Upper lobe of left lung (tissue), 6 donors: ENCODE data around the gene SNURF. TPM values are rescaled to one million over a fixed set of nuclear protein-coding genes. Genes with fewer than 3 reads are reported as not detected.
A peak's percentile ranks its signal among the peaks of the same experiment; 100 is the strongest.

Source experiments
- ATAC-seq, 2 donors: fragments of 200-7000 bp; cut with Tn5 transposase; one replicate each; pipeline ENCODE4 v1.9.1; 2022; ENCODE audit warnings: mild to moderate bottlenecking in 2 of 2, moderate library complexity in 2 of 2; ENCODE audit not compliant: low FRiP score in 2 of 2
- DNase-seq, 2 donors: peaks; one replicate each; pipeline ENCODE4 v3.0.0-alpha.2; 2019 to 2020
- H3K27ac ChIP-seq, 4 donors: fragments of 200-600 bp; sonication (generic); one replicate each; pipeline ENCODE4 v1.5.1; 2016 to 2019
- H3K27me3 ChIP-seq, 4 donors: fragments of 200-600 bp; sonication (generic); one replicate each; pipeline ENCODE4 v1.5.1; 2017 to 2019
- H3K36me3 ChIP-seq, 4 donors: fragments of 200-600 bp; sonication (generic); one replicate each; pipeline ENCODE4 v1.5.1; 2016 to 2019
- H3K4me1 ChIP-seq, 4 donors: fragments of 200-600 bp; sonication (generic); one replicate each; pipeline ENCODE4 v1.5.1; 2018 to 2019
- H3K4me3 ChIP-seq, 4 donors: fragments of 200-600 bp; sonication (generic); one replicate each; pipeline ENCODE4 v1.5.1; 2017 to 2019; ENCODE audit warnings: mild to moderate bottlenecking in 2 of 4, moderate library complexity in 1 of 4
- H3K9me3 ChIP-seq, 4 donors: fragments of 200-600 bp; sonication (generic); one replicate each; pipeline ENCODE4 v1.5.1; 2018 to 2019
- CTCF ChIP-seq, 6 experiments: fragments of 450-650 bp in 4 of 6; fragments of 200-600 bp in 2 of 6; sonication (generic) in 2 of 6; IDR thresholded peaks; one replicate each; pipeline ENCODE4 v1.5.1; 2016 to 2019; ENCODE audit warnings: antibody characterized with exemption in 6 of 6
- EP300 ChIP-seq, 4 donors: sonication (generic); formaldehyde crosslinking; IDR thresholded peaks; one replicate each; pipeline ENCODE4 v1.5.1; 2017; ENCODE audit warnings: antibody characterized with exemption in 4 of 4, control low read depth in 2 of 4
- POLR2A ChIP-seq, 4 donors: fragments of 450-650 bp; IDR thresholded peaks; one replicate each; pipeline ENCODE4 v1.5.1; 2016 to 2017; ENCODE audit warnings: antibody characterized with exemption in 4 of 4, mild to moderate bottlenecking in 2 of 4
- POLR2AphosphoS5 ChIP-seq, 2 donors: sonication (generic); formaldehyde crosslinking; IDR thresholded peaks; one replicate each; pipeline ENCODE4 v1.5.1; 2017; ENCODE audit warnings: antibody characterized with exemption in 2 of 2
- WGBS, 2 donors: methylation state at CpG; one replicate each; pipeline ENCODE4 v1.1.5; 2017 to 2018; 5-methylcytosine and 5-hydroxymethylcytosine counted together
- total RNA-seq, 6 donors: library from RNA; depleted of rRNA in 4 of 6; stranded (reverse); fragments of >200 nt in 4 of 6; gene quantifications; one replicate each; pipeline versions ENCODE4 v1.1.0 to v1.2.1, GENCODE V29; 2016 to 2021
- donor health status: DM: no; HTN: no; CAD: no; lungs with moderate emphysema.
- donor health status: DM: no; HTN: yes; CAD: no; lungs with severe emphysema.

SNURF gene
- total RNA-seq, 6 donors from 2014 or later = 1.2 to 14.7 (median 7.9) TPM

GRCh38 chr15:24956111-24956838, 1.5 kb downstream of the SNURF start:
- DNase-seq (peak; percentile 80 to 89), ATAC-seq (peak; percentile 87 to 88)
- H3K4me1 ChIP-seq = peaks cover 0 to 2% (median 0%) of the 10 kb centered on the region in 4 donors
- H3K36me3 ChIP-seq = no peaks in the 10 kb centered on the region
- H3K27me3 ChIP-seq = no peaks in the 10 kb centered on the region
- WGBS, 2 donors = 30 to 47% methylated on average over 14 to 25 of the region's 28 CpGs
- H3K4me3 ChIP-seq = peak overlapping the region; percentile 60 to 78 (median 64)
- TF ChIP-seq POLR2A (IDR thresholded peaks at IDR 0.05) (peak in 2 of 4 donors; percentile 16 to 48), POLR2AphosphoS5 (IDR thresholded peaks at IDR 0.05) (peak; percentile 45 to 55), EP300 (IDR thresholded peaks at IDR 0.05) (no peak)
- peak overlapping the region; percentile 87 to 94 (median 90) for H3K27ac ChIP-seq
- H3K9me3 ChIP-seq = peaks cover 0 to 12% (median 2%) of the 10 kb centered on the region in 4 donors

DNA sequence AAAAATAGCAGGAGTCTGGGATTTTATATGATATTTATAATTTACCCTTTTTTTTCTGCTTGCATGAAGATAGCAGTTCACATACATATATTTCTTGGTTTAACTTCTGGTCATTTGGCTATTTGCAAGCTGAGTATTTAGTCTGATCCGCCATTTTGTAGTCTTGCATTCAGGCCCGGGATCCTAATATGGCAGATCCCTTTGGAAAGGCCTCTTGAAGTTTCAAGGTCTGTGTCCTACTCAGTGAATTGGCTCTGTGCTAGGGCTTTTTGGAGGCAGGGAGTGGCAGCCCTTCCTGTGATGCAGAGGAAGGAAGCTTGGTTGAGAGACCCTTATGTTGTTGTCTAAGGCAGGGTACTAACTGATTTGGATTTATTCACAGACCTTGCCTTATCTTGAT, 2.9 kb downstream of the SNURF start:
- ATAC-seq (no peak), DNase-seq (no peak)
- Histone ChIP-seq H3K4me1 (peaks cover 0 to 2% (median 0%) of the 10 kb centered on the region in 4 donors), H3K36me3 (peaks cover 0 to 8% (median 0%) of the 10 kb centered on the region in 4 donors), H3K27me3 (no peaks in the 10 kb centered on the region), H3K27ac (peak overlapping the region in 1 of 4 donors; percentile 27), H3K4me3 (no peak overlapping the region), H3K9me3 (peaks cover 0 to 12% (median 2%) of the 10 kb centered on the region in 4 donors)
- WGBS, 2 donors = 66 to 67% methylated on average over 2 of the region's 2 CpGs
- TF ChIP-seq CTCF (IDR thresholded peaks at IDR 0.05) (no peak), POLR2AphosphoS5 (IDR thresholded peaks at IDR 0.05) (no peak), POLR2A (IDR thresholded peaks at IDR 0.05) (no peak), EP300 (IDR thresholded peaks at IDR 0.05) (no peak)

- no peak for DNase-seq
- H3K4me3 ChIP-seq = no peak overlapping the region
- peaks cover 0 to 2% (median 0%) of the 10 kb centered on the region in 4 donors for H3K4me1 ChIP-seq
- H3K27me3 ChIP-seq = no peaks in the 10 kb centered on the region
- peaks cover 0 to 27% (median 18%) of the 10 kb centered on the region in 4 donors for H3K9me3 ChIP-seq
- ATAC-seq = no peak
- 86 to 92% methylated on average over 4 of the region's 4 CpGs for WGBS, 2 donors
- H3K27ac ChIP-seq = no peak overlapping the region
- H3K36me3 ChIP-seq = peaks cover 8 to 47% (median 25%) of the 10 kb centered on the region in 4 donors
- TF ChIP-seq POLR2A (IDR thresholded peaks at IDR 0.05) = no peak
- TF ChIP-seq EP300 (IDR thresholded peaks at IDR 0.05) = no peak
- TF ChIP-seq POLR2AphosphoS5 (IDR thresholded peaks at IDR 0.05) = no peak
- TF ChIP-seq CTCF (IDR thresholded peaks at IDR 0.05) = no peak
Observed at GRCh38 chr15:24961967-24962366, 7.2 kb downstream of the SNURF start.

- peaks cover 8 to 56% (median 32%) of the 10 kb centered on the region in 4 donors for H3K36me3 ChIP-seq
- H3K27ac ChIP-seq = no peak overlapping the region
- ATAC-seq (no peak), DNase-seq (no peak)
- no peaks in the 10 kb centered on the region for H3K27me3 ChIP-seq
- H3K9me3 ChIP-seq = peaks cover 0 to 33% (median 22%) of the 10 kb centered on the region in 4 donors
- TF ChIP-seq POLR2A (IDR thresholded peaks at IDR 0.05) = no peak
- no peak for TF ChIP-seq EP300 (IDR thresholded peaks at IDR 0.05)
- no peak for TF ChIP-seq POLR2AphosphoS5 (IDR thresholded peaks at IDR 0.05)
- TF ChIP-seq CTCF (IDR thresholded peaks at IDR 0.05) = no peak
- no peak overlapping the region for H3K4me3 ChIP-seq
- no peaks in the 10 kb centered on the region for H3K4me1 ChIP-seq
- WGBS, 2 donors = 89 to 95% methylated on average over 4 of the region's 4 CpGs
Observed at GRCh38 chr15:24962880-24963279, 8.1 kb downstream of the SNURF start.

- Histone ChIP-seq H3K27me3 (no peaks in the 10 kb centered on the region), H3K27ac (no peak overlapping the region), H3K4me3 (no peak overlapping the region), H3K4me1 (no peaks in the 10 kb centered on the region), H3K9me3 (peaks cover 0 to 34% (median 26%) of the 10 kb centered on the region in 4 donors), H3K36me3 (peaks cover 8 to 91% (median 46%) of the 10 kb centered on the region in 4 donors)
- no peak for ATAC-seq
- no peak for DNase-seq
- WGBS, 2 donors = 71 to 81% methylated on average over 4 of the region's 4 CpGs
- TF ChIP-seq CTCF (IDR thresholded peaks at IDR 0.05) (no peak), EP300 (IDR thresholded peaks at IDR 0.05) (no peak)
Observed at GRCh38 chr15:24966364-24967103, 11.7 kb downstream of the SNURF start.
